Testis (tissue), 2 donors: ENCODE data around the gene ABCD1.

Experiments used
- POLR2A ChIP-seq: fragments of 450-650 bp; IDR thresholded peaks from one replicate; pipeline ENCODE4 v1.6.1; 2017; ENCODE audit warnings: antibody characterized with exemption, mild to moderate bottlenecking, moderate library complexity
- TF ChIP-seq, protein P1 (sequence below), 3 experiments: fragments of 450-650 bp in 2 of 3; fragments of 200-600 bp in 1 of 3; sonication (generic) in 1 of 3; IDR thresholded peaks; one replicate each; pipeline ENCODE4 v1.5.1; 2016 to 2019; ENCODE audit warnings: antibody characterized with exemption in 3 of 3, mild to moderate bottlenecking in 2 of 3, moderate library complexity in 1 of 3

DNA sequence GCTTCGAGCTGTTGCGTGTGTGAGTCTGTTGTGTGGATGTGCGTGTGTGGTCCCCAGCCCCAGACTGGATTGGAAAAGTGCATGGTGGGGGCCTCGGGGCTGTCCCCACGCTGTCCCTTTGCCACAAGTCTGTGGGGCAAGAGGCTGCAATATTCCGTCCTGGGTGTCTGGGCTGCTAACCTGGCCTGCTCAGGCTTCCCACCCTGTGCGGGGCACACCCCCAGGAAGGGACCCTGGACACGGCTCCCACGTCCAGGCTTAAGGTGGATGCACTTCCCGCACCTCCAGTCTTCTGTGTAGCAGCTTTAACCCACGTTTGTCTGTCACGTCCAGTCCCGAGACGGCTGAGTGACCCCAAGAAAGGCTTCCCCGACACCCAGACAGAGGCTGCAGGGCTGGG is 28.6 kb upstream of the ABCD1 start:
- no peak for TF ChIP-seq POLR2A
- TF ChIP-seq, protein P1, sequence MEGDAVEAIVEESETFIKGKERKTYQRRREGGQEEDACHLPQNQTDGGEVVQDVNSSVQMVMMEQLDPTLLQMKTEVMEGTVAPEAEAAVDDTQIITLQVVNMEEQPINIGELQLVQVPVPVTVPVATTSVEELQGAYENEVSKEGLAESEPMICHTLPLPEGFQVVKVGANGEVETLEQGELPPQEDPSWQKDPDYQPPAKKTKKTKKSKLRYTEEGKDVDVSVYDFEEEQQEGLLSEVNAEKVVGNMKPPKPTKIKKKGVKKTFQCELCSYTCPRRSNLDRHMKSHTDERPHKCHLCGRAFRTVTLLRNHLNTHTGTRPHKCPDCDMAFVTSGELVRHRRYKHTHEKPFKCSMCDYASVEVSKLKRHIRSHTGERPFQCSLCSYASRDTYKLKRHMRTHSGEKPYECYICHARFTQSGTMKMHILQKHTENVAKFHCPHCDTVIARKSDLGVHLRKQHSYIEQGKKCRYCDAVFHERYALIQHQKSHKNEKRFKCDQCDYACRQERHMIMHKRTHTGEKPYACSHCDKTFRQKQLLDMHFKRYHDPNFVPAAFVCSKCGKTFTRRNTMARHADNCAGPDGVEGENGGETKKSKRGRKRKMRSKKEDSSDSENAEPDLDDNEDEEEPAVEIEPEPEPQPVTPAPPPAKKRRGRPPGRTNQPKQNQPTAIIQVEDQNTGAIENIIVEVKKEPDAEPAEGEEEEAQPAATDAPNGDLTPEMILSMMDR (IDR thresholded peaks at IDR 0.05) = no peak
